Heart left ventricle (tissue), 16 donors: ENCODE measurements around the gene MAPKAPK2. TPM values are rescaled to one million over a fixed set of nuclear protein-coding genes. Genes with fewer than 3 reads are reported as not detected.

Source experiments
- ATAC-seq, 4 donors: fragments of 200-7000 bp; cut with Tn5 transposase; one replicate each; pipeline ENCODE4 v1.9.1; 2020 to 2022; ENCODE audit warnings: moderate library complexity in 4 of 4, mild to moderate bottlenecking in 3 of 4, moderate number of reproducible peaks in 1 of 4
- DNase-seq, 5 donors: peaks; one replicate each; pipeline ENCODE4 v3.0.0-alpha.2; 2020
- H3K27ac ChIP-seq, 12 donors: fragments of 200-600 bp; sonication (generic) in 4 of 12; one replicate each; pipeline versions ENCODE4 v1.5.0 to v1.8.0; 2016 to 2022; ENCODE audit warnings: mild to moderate bottlenecking in 2 of 12
- H3K27me3 ChIP-seq, 9 donors: fragments of 200-600 bp; sonication (generic) in 2 of 9; one replicate each; pipeline versions ENCODE4 v1.5.1 to v1.8.0; 2016 to 2022; ENCODE audit warnings: mild to moderate bottlenecking in 3 of 9
- H3K36me3 ChIP-seq, 9 donors: fragments of 200-600 bp; sonication (generic) in 2 of 9; one replicate each; pipeline versions ENCODE4 v1.5.0 to v1.8.0; 2018 to 2022; ENCODE audit warnings: mild to moderate bottlenecking in 2 of 9
- H3K4me1 ChIP-seq, 12 donors: fragments of 200-600 bp; sonication (generic) in 4 of 12; one replicate each; pipeline versions ENCODE4 v1.5.0 to v1.8.0; 2016 to 2022; ENCODE audit warnings: mild to moderate bottlenecking in 3 of 12
- H3K4me3 ChIP-seq, 12 donors: fragments of 200-600 bp; sonication (generic) in 4 of 12; one replicate each; pipeline versions ENCODE4 v1.5.0 to v1.8.0; 2017 to 2022; ENCODE audit warnings: mild to moderate bottlenecking in 9 of 12, moderate library complexity in 4 of 12
- H3K9me3 ChIP-seq, 12 donors: fragments of 200-600 bp; sonication (generic) in 4 of 12; one replicate each; pipeline versions ENCODE4 v1.5.0 to v1.8.0; 2016 to 2022; ENCODE audit warnings: mild to moderate bottlenecking in 1 of 12
- POLR2A ChIP-seq, 2 donors: fragments of 450-650 bp; IDR thresholded peaks; one replicate each; pipeline ENCODE4 v1.6.1; 2017; ENCODE audit warnings: antibody characterized with exemption in 2 of 2, mild to moderate bottlenecking in 2 of 2, moderate library complexity in 2 of 2
- WGBS, 4 donors: extraction: QIAGEN DNeasy Blood & Tissue Kit in 2 of 4; methylation state at CpG; one replicate each; pipeline versions ENCODE4 v1.1.5 to v1.1.7; 2013 to 2018; 5-methylcytosine and 5-hydroxymethylcytosine counted together
- intact Hi-C, 10 donors: fragments of 100-400 bp; cut with DNase I; formaldehyde crosslinking; loops; one replicate each; pipeline versions ENCODE4 v1.11.1 to v1.14.2; 2022
- polyA plus RNA-seq, 2 donors: library from polyadenylated mRNA; stranded (reverse); fragments of 200-250 nt; gene quantifications; one replicate each; pipeline ENCODE4 v1.2.3, GENCODE V29; 2013
- total RNA-seq, 9 donors: library from RNA; depleted of rRNA in 2 of 9; stranded (reverse); fragments of >200 nt in 2 of 9; fragmentation: NEBNext Ultra II Directional in 3 of 9; extraction: Animal tissue kit (Norgen Biotek cat#: 25700) in 3 of 9; gene quantifications; one replicate each; pipeline versions ENCODE4 v1.1.0 to v1.2.4, GENCODE V29; 2016 to 2023
- TF ChIP-seq, protein P1 (sequence below), 12 donors: fragments of 200-600 bp; sonication (generic) in 4 of 12; IDR thresholded peaks; one replicate each; pipeline versions ENCODE4 v1.5.0 to v1.8.0; 2018 to 2022; ENCODE audit warnings: antibody characterized with exemption in 12 of 12, mild to moderate bottlenecking in 5 of 12
- donor health status: ischemic (EF 13 %, LVEDD 7.1; RV severe dilation, severe dysfunction).
- donor health status: healthy with polysubstance abuse.
- donor health status: DM: no; HTN: yes; CAD: no.
- donor health status: DM: no; HTN: no; CAD: no.
- donor health status: ischemic (EF 25% LVEDD 6.9; RV normal size, moderate dysfunction).
- donor health status: ischemic (EF 25% LVEDD 5.7; RV mildly dilated, moderate dysfunction).
- donor health status: healthy.
- donor health status: DM: yes; HTN: yes; CAD: no.
- donor health status: ischemic (EF 35%, LVEDD 5.7; RV mildly dilated, moderate dysfunction).
- donor health status: nonischemic (EF 11% LVEDD 7.7; RV severe dilation, severe dysfunction).
- donor health status: DM: yes; HTN: yes; CAD: no.
- donor health status: PGD.
- donor health status: ischemic (EF 29% LVEDD 5.4; RV normal size, mild dysfunction).
- donor health status: nonischemic (EF 23%, LVEDD 6.1; RV moderate dilation, normal function).

Gene MAPKAPK2
- total and polyA plus RNA-seq, 11 donors = 126 to 327 (median 223) TPM

DNA sequence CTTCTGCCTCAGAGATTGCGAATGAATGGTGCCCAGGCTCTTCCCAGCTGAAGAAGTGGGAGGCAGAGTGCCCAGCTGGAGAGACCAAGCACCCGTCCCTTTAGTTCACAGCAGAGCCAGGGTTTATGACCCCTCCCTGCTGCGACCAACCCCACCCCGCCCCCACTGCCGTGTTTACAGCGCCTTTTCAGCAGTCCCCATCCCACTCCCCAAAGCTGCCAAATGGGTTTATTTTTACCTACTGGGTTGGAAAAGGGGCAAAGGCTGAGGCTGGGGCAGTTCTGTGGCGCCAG, 25.8 kb upstream of the MAPKAPK2 start:
- no peaks in the 10 kb centered on the region for H3K36me3 ChIP-seq
- peaks cover 0 to 5% (median 0%) of the 10 kb centered on the region in 9 donors for H3K27me3 ChIP-seq
- peak in 1 of 5 donors; percentile 49 for DNase-seq
- peak; percentile 12 to 25 (median 14) for ATAC-seq
- TF ChIP-seq, protein P1, sequence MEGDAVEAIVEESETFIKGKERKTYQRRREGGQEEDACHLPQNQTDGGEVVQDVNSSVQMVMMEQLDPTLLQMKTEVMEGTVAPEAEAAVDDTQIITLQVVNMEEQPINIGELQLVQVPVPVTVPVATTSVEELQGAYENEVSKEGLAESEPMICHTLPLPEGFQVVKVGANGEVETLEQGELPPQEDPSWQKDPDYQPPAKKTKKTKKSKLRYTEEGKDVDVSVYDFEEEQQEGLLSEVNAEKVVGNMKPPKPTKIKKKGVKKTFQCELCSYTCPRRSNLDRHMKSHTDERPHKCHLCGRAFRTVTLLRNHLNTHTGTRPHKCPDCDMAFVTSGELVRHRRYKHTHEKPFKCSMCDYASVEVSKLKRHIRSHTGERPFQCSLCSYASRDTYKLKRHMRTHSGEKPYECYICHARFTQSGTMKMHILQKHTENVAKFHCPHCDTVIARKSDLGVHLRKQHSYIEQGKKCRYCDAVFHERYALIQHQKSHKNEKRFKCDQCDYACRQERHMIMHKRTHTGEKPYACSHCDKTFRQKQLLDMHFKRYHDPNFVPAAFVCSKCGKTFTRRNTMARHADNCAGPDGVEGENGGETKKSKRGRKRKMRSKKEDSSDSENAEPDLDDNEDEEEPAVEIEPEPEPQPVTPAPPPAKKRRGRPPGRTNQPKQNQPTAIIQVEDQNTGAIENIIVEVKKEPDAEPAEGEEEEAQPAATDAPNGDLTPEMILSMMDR (IDR thresholded peaks at IDR 0.05) = no peak
- TF ChIP-seq POLR2A (IDR thresholded peaks at IDR 0.05) = no peak
- no peaks in the 10 kb centered on the region for H3K9me3 ChIP-seq
- intact Hi-C loops = loop anchor here in 4 of 10 donors (2.0 to 10.0 kb wide), 5 partner anchors 26 to 66 kb away; partner anchors contain the start of gene MAPKAPK2 (in 3 of the 4)
- H3K4me1 ChIP-seq = peaks cover 5 to 92% (median 60%) of the 10 kb centered on the region in 12 donors
- peak overlapping the region in 8 of 12 donors; percentile 21 to 46 (median 34) for H3K4me3 ChIP-seq
- peak overlapping the region; percentile 78 to 96 (median 88) for H3K27ac ChIP-seq
- WGBS, 4 donors = 35 to 55% (median 43%) methylated on average over 7 of the region's 7 CpGs

DNA sequence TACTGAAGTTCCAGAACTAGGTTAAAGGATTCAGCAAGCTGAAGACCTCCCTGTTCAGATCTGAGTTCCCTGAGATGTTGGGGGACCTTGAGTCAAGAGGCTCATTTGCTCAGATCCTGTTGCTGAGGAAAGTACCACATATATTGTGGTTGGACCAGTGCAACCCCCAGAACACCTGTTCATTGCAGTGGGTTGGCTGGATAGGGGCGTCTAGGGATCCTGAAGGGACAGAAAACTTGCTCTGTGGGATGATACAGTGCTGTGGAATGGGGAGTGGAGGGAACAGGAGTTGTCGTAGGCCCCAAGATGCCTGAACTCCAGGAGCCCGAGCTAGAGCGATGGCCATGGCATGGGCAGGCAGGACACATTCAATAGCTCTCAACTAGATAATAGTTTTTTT, 24.6 kb upstream of the MAPKAPK2 start:
- H3K4me1 ChIP-seq = peaks cover 0 to 88% (median 57%) of the 10 kb centered on the region in 12 donors
- no peak for ATAC-seq
- WGBS, 4 donors = 86 to 88% (median 86%) methylated on average over 4 of the region's 4 CpGs

DNA sequence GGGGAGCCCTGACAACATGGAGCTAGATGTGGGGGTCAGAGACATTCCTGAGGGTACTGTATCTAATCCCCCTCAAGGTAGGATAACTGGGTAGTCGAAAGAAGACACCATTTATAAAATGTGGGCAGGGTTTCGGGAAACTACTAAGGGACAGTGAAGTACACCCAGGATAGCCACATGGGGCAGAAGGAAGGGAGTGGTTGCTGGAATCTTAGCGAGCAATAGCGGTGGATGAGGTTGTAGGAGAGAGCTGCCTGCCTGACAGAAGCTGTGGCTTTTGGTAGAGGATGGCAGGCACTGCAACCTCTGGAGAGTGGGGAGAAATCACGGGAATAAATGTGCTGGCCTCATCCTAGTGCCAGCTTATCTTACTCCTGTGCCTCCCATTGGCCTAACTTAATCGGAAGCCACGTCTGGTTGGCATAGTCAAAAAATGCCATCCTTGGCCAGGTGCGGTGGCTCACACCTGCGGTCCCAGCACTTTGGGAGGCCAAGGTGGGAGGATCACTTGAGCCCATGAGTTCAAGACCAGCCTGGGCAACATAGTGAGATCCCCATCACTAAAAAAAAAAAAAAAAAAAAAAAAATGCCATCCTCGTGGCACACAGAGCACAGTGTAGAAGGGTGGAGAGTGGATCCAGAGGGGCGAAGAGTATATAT, 23.4 kb upstream of the MAPKAPK2 start:
- no peak for DNase-seq
- intact Hi-C loops = loop anchor here in 1 of 10 donors (10.0 kb wide), 1 partner anchor 186 kb away; the partner anchor contains the start of gene IKBKE
- ATAC-seq = no peak
- Histone ChIP-seq H3K4me1 (peaks cover 0 to 79% (median 48%) of the 10 kb centered on the region in 12 donors), H3K27ac (peak overlapping the region in 11 of 12 donors; percentile 2 to 96 (median 88)), H3K9me3 (no peaks in the 10 kb centered on the region), H3K4me3 (no peak overlapping the region), H3K36me3 (no peaks in the 10 kb centered on the region), H3K27me3 (peaks cover 0 to 10% (median 0%) of the 10 kb centered on the region in 9 donors)
- TF ChIP-seq POLR2A (IDR thresholded peaks at IDR 0.05) = no peak
- TF ChIP-seq, protein P1 (IDR thresholded peaks at IDR 0.05) = no peak
- 65 to 70% (median 68%) methylated on average over 11 of the region's 11 CpGs for WGBS, 4 donors

More for the DNA sequence above, 24.6 kb upstream of the MAPKAPK2 start:
- H3K27ac ChIP-seq = peak overlapping the region; percentile 8 to 96 (median 88)
- H3K9me3 ChIP-seq = no peaks in the 10 kb centered on the region
- H3K36me3 ChIP-seq = no peaks in the 10 kb centered on the region
- TF ChIP-seq, protein P1 (IDR thresholded peaks at IDR 0.05) = no peak
- TF ChIP-seq POLR2A (IDR thresholded peaks at IDR 0.05) = no peak
- peaks cover 0 to 10% (median 0%) of the 10 kb centered on the region in 9 donors for H3K27me3 ChIP-seq
- no peak overlapping the region for H3K4me3 ChIP-seq
- intact Hi-C loops = loop anchor here in 1 of 10 donors (10.0 kb wide), 1 partner anchor 185 kb away; the partner anchor contains the start of gene IKBKE
- DNase-seq = no peak

DNA sequence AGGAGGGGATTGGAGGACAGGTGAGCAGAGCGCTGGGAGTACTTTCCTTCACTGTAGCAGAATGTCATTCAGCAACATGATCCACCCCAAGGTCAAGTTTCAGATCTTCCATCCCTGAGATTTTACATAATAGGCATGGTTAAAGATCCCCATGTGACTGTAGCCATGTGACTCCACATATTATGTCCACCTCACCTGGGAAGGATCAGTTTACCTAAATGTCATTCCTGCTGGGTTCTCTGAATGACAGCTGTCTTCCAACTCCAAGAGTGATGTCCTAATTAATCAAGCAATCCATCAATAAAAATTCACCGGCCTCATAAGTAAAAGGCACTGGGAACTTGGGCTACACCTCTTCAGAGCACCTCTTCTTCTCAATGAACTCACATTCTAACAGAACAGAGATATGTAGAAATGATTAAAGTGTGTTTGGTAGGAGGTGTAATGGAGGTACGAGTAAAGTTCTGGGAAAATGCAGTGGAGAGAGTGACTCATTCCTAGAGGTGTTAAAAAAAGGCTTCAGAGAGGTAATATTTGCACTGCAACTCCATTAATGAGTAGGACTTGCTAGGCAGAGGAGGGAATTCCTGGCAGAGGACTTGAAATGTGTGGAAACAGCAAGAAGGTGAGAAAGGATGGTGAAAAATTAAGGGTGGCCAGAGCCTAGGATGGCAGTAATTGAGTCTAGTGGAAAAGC, 22.2 kb upstream of the MAPKAPK2 start:
- peak overlapping the region in 11 of 12 donors; percentile 37 to 96 (median 88) for H3K27ac ChIP-seq
- no peaks in the 10 kb centered on the region for H3K36me3 ChIP-seq
- peaks cover 0 to 10% (median 0%) of the 10 kb centered on the region in 9 donors for H3K27me3 ChIP-seq
- DNase-seq = no peak
- no peak for TF ChIP-seq POLR2A (IDR thresholded peaks at IDR 0.05)
- TF ChIP-seq, protein P1 (IDR thresholded peaks at IDR 0.05) = no peak
- peaks cover 0 to 73% (median 41%) of the 10 kb centered on the region in 12 donors for H3K4me1 ChIP-seq
- intact Hi-C loops = loop anchor here in 1 of 10 donors (10.0 kb wide), 1 partner anchor 188 kb away; the partner anchor contains the start of gene IKBKE
- no peaks in the 10 kb centered on the region for H3K9me3 ChIP-seq
- no peak overlapping the region for H3K4me3 ChIP-seq
- ATAC-seq = no peak
- 75 to 77% (median 77%) methylated on average over 3 of the region's 3 CpGs for WGBS, 4 donors
